Smooth muscle cell (in vitro differentiated cells): ENCODE results near the gene LRAT. TPM values are rescaled to one million over a fixed set of nuclear protein-coding genes. Genes with fewer than 3 reads are reported as not detected.

Source experiments
- DNase-seq: peaks from one replicate; lab custom pipeline; 2025; ENCODE audit not compliant: unreplicated experiment; lab: John Stamatoyannopoulos, UW
- H2AFZ ChIP-seq: fragments of 200-600 bp; sonication (generic); 2 replicates; pipeline ENCODE4 v1.6.0; 2016; ENCODE audit warnings: antibody characterized with exemption, low read depth, mild to moderate bottlenecking
- H3F3A ChIP-seq: fragments of 200-600 bp; sonication (generic); 2 replicates; pipeline ENCODE4 v1.6.0; 2017; ENCODE audit warnings: antibody characterized with exemption, low read depth
- H3K27ac ChIP-seq: fragments of 200-600 bp; sonication (generic); 2 replicates; pipeline ENCODE4 v1.5.1; 2016; ENCODE audit warnings: low read depth, mild to moderate bottlenecking
- H3K27me3 ChIP-seq: fragments of 200-600 bp; sonication (generic); 2 replicates; pipeline ENCODE4 v1.6.1; 2016; ENCODE audit warnings: low read depth, mild to moderate bottlenecking
- H3K36me3 ChIP-seq: fragments of 200-600 bp; sonication (generic); 2 replicates; pipeline ENCODE4 v1.5.1; 2016; ENCODE audit warnings: low read depth
- H3K4me1 ChIP-seq: fragments of 200-600 bp; sonication (generic); 2 replicates; pipeline ENCODE4 v1.5.1; 2016; ENCODE audit warnings: low read depth
- H3K4me2 ChIP-seq: fragments of 200-600 bp; sonication (generic); 2 replicates; pipeline ENCODE4 v1.6.0; 2016; ENCODE audit warnings: mild to moderate bottlenecking
- H3K4me3 ChIP-seq: fragments of 200-600 bp; sonication (generic); 2 replicates; pipeline ENCODE4 v1.5.1; 2016; ENCODE audit warnings: mild to moderate bottlenecking
- H3K79me2 ChIP-seq: fragments of 200-600 bp; sonication (generic); 2 replicates; pipeline ENCODE4 v1.6.0; 2016; ENCODE audit warnings: low read depth, mild to moderate bottlenecking
- H3K9ac ChIP-seq: fragments of 200-600 bp; sonication (generic); 2 replicates; pipeline ENCODE4 v1.6.0; 2016; ENCODE audit warnings: low read depth
- H3K9me3 ChIP-seq: fragments of 200-600 bp; sonication (generic); replicated peaks from 2 replicates; pipeline ENCODE4 v1.5.1; 2016; ENCODE audit warnings: low read depth
- H4K20me1 ChIP-seq: fragments of 200-600 bp; sonication (generic); 2 replicates; pipeline ENCODE4 v1.6.0; 2016; ENCODE audit warnings: low read depth
- CTCF ChIP-seq: fragments of 200-600 bp; sonication (generic); IDR thresholded peaks from 2 replicates; pipeline ENCODE4 v1.5.1; 2017; ENCODE audit warnings: borderline replicate concordance, mild to moderate bottlenecking, antibody characterized with exemption; ENCODE audit not compliant: insufficient read depth, poor library complexity, severe bottlenecking
- WGBS: methylation state at CpG from one replicate; pipeline ENCODE4 v1.1.7; 2016; ENCODE audit warnings: low lambda C conversion rate; 5-methylcytosine and 5-hydroxymethylcytosine counted together
- polyA plus RNA-seq: library from polyadenylated mRNA; unstranded; fragments of >200 nt; fragmentation: Nextera tagmentation; extraction: Ambion mirVana; gene quantifications from 2 replicates; pipeline ENCODE4 v1.2.1, GENCODE V29; 2016
- small RNA-seq: library from RNA; depleted of rRNA; stranded (forward); fragments of <200 nt; gene quantifications from one replicate; pipeline ENCODE3, GENCODE V24; 2014
- total RNA-seq: library from RNA; depleted of rRNA; stranded (reverse); fragments of >200 nt; gene quantifications from 2 replicates; pipeline ENCODE4 v1.2.3, GENCODE V29; 2014

Gene LRAT
- total and polyA plus RNA-seq, 2 experiments from 2014 or later: 0.93 to 2.9 TPM

GRCh38 chr4:154781126-154781982 lies 37.6 kb downstream of the LRAT start, which contains the start of gene RBM46:
Gene RBM46, plus strand, starts transcription at chr4:154781272. Its CDS starts 15,481 bp downstream, at chr4:154796753.
- Histone ChIP-seq H3K79me2 (no peaks in the 10 kb centered on the region), H3F3A (no peaks in the 10 kb centered on the region), H3K9ac (no peak within 1 kb of the TSS), H3K4me3 (no peak within 1 kb of the TSS), H3K4me1 (no peaks in the 10 kb centered on the region), H3K36me3 (no peaks in the 10 kb centered on the region), H3K27me3 (no peaks in the 10 kb centered on the region), H3K27ac (no peak within 1 kb of the TSS), H2AFZ (no peak within 1 kb of the TSS), H3K4me2 (no peak within 1 kb of the TSS), H4K20me1 (no peaks in the 10 kb centered on the region), H3K9me3 (no peaks in the 10 kb centered on the region)
- TF ChIP-seq CTCF: no peak
- 95% methylated on average over 70 of the region's 76 CpGs for WGBS
- no peak for DNase-seq

GRCh38 chr4:154781983-154782293 lies 38.1 kb downstream of the LRAT start:
- WGBS: 90% methylated on average over 18 of the region's 18 CpGs
- no peak overlapping the region for H2AFZ ChIP-seq
- no peaks in the 10 kb centered on the region for H3K9me3 ChIP-seq
- no peaks in the 10 kb centered on the region for H3K27me3 ChIP-seq
- no peaks in the 10 kb centered on the region for H3F3A ChIP-seq
- no peak for TF ChIP-seq CTCF
- no peaks in the 10 kb centered on the region for H3K79me2 ChIP-seq
- no peak overlapping the region for H3K27ac ChIP-seq
- no peaks in the 10 kb centered on the region for H3K4me1 ChIP-seq
- H3K4me3 ChIP-seq: no peak overlapping the region
- DNase-seq: no peak
- H3K4me2 ChIP-seq: no peak overlapping the region
- H4K20me1 ChIP-seq: no peaks in the 10 kb centered on the region
- no peak overlapping the region for H3K9ac ChIP-seq
- no peaks in the 10 kb centered on the region for H3K36me3 ChIP-seq

Small RNAs within 50 kb of the gene (small RNA-seq; reads per million reads assigned to genes)
- gene NDUFB2P1: not detected
- gene RNU2-44P: not detected
- gene RNU2-66P: not detected

Other genes starting within 250 kb of the LRAT start
- 88.1 and 138 TPM in 2 replicates for gene PLRG1, start 193.6 kb upstream of the LRAT start, total RNA-seq
- gene PLRG1, start 193.6 kb upstream of the LRAT start, polyA plus RNA-seq: 66.2 and 66.4 TPM in 2 replicates
- not detected in 2 replicates for gene FGB, start 181.0 kb upstream of the LRAT start, total RNA-seq
- gene FGB, start 181.0 kb upstream of the LRAT start, polyA plus RNA-seq: 1.1 and 1.3 TPM in 2 replicates
- 0.04 TPM in 1 of 2 replicates, not detected in the other for gene FGA, start 153.3 kb upstream of the LRAT start, total RNA-seq
- 0.21 and 0.41 TPM in 2 replicates for gene FGA, start 153.3 kb upstream of the LRAT start, polyA plus RNA-seq
- not detected in 2 replicates for gene FGG, start 131.3 kb upstream of the LRAT start, total RNA-seq
- 0.77 and 1.1 TPM in 2 replicates for gene FGG, start 131.3 kb upstream of the LRAT start, polyA plus RNA-seq
- gene RBM46, start 37.3 kb downstream of the LRAT start, total RNA-seq: 0.27 TPM in 1 of 2 replicates, not detected in the other
- gene RBM46, start 37.3 kb downstream of the LRAT start, polyA plus RNA-seq: not detected in 2 replicates